PFSK-1 (cell line): ENCODE data around the gene TIGD1.

Experiments used
- FOXP2 ChIP-seq: optimal IDR thresholded peaks from 2 replicates; pipeline ENCODE3; 2011; ENCODE audit warnings: borderline replicate concordance, control low read depth, inconsistent platforms; ENCODE audit not compliant: insufficient read depth; ENCODE audit errors: extremely low read length, extremely low read depth
- POLR2AphosphoS5 ChIP-seq: IDR thresholded peaks from 2 replicates; pipeline ENCODE4 v1.6.1; 2012; ENCODE audit warnings: low read depth, mild to moderate bottlenecking, control low read depth, low read length, moderate library complexity
- REST ChIP-seq, 2 experiments: IDR thresholded peaks; 2 replicates each; pipeline versions ENCODE4 v1.6.1 to v1.8.0; 2011 to 2012; ENCODE audit warnings: low read depth in 2 of 2, low read length in 2 of 2, control low read depth in 1 of 2, inconsistent platforms in 1 of 2, mild to moderate bottlenecking in 1 of 2, moderate library complexity in 1 of 2; ENCODE audit not compliant: insufficient read depth in 1 of 2
- TAF1 ChIP-seq: IDR thresholded peaks from 2 replicates; pipeline ENCODE4 v1.6.1; 2012; ENCODE audit warnings: low read length, control low read depth, borderline replicate concordance; ENCODE audit not compliant: insufficient read depth

- no peak for TF ChIP-seq POLR2AphosphoS5
- TF ChIP-seq TAF1: no peak
- TF ChIP-seq FOXP2: no peak
- TF ChIP-seq REST (IDR thresholded peaks at IDR 0.05; ENCODE audit: insufficient read depth in 1 of 2, low read depth in 2 of 2, low read length in 2 of 2): no peak
These were observed 19.6 kb downstream of the TIGD1 start for GRCh38 chr2:232530626-232531260.
